ENCODE measurements around the gene VWA5B2. TPM values are rescaled to one million over a fixed set of nuclear protein-coding genes. Genes with fewer than 3 reads are reported as not detected.

VWA5B2 gene
- total RNA-seq, 1 experiment from 2014 or later, result 0.90 TPM

GRCh38 chr3:184291044-184291737 lies 61.8 kb downstream of the VWA5B2 start:
- Mint-ChIP-seq H3K36me3 (ENCODE audit: insufficient read depth, unreplicated experiment) (no peaks in the 10 kb centered on the region), H3K4me3 (ENCODE audit: low read depth, unreplicated experiment) (no peak overlapping the region), H3K27me3 (ENCODE audit: unreplicated experiment) (peaks cover 67% of the 10 kb centered on the region), H3K9me3 (ENCODE audit: low read depth, unreplicated experiment) (no peaks in the 10 kb centered on the region), H3K27ac (ENCODE audit: unreplicated experiment) (no peak overlapping the region), H3K4me1 (ENCODE audit: low read depth, unreplicated experiment) (no peaks in the 10 kb centered on the region)
- intact Hi-C loops (cut with micrococcal nuclease; ENCODE audit: unreplicated experiment), result no loop called here
- CTCF ChIA-PET, result interaction anchor here (0.6 kb wide), 1 partner anchor 61 kb away, joined by 3 read pairs; no protein-coding TSS in a partner anchor
- TF ChIP-seq CTCF (IDR thresholded peaks at IDR 0.05; ENCODE audit: unreplicated experiment), result no peak
- no TSS peak for BruUV-seq (replicated peaks)
- no peak for DNase-seq

Small RNA genes within 50 kb of the gene (microRNA-seq; reads per million reads assigned to microRNA genes)
- 7.0 reads per million, percentile 25 among the genes with 10 or more reads in this experiment for gene MIR1224

Other genes with a start within 250 kb of the VWA5B2 start
- gene ABCC5, start 211.7 kb upstream of the VWA5B2 start, total RNA-seq (2022), result 33.8 and 39.1 TPM in 2 replicates
- gene HTR3D, start 197.8 kb upstream of the VWA5B2 start, total RNA-seq (2022), result not detected in 2 replicates
- not detected in 2 replicates for gene HTR3C, start 176.5 kb upstream of the VWA5B2 start, total RNA-seq (2022)
- not detected in 2 replicates for gene HTR3E, start 132.5 kb upstream of the VWA5B2 start, total RNA-seq (2022)
- 79.6 and 87.9 TPM in 2 replicates for gene EIF2B5, start 94.2 kb upstream of the VWA5B2 start, total RNA-seq (2022)
- 105 and 106 TPM in 2 replicates for gene DVL3, start 74.2 kb upstream of the VWA5B2 start, total RNA-seq (2022)
- 394 and 401 TPM in 2 replicates for gene AP2M1, start 54.7 kb upstream of the VWA5B2 start, total RNA-seq (2022)
- gene ABCF3, start 43.4 kb upstream of the VWA5B2 start, total RNA-seq (2022), result 114 and 116 TPM in 2 replicates
- 131 and 140 TPM in 2 replicates for gene ALG3, start 19.4 kb downstream of the VWA5B2 start, total RNA-seq (2022)
- gene EEF1AKMT4, start 20.1 kb downstream of the VWA5B2 start, total RNA-seq (2022), result 11.2 and 11.6 TPM in 2 replicates
- gene CAMK2N2, start 32.0 kb downstream of the VWA5B2 start, total RNA-seq (2022), result 3.3 and 3.6 TPM in 2 replicates
- not detected in 2 replicates for gene ECE2, start 46.4 kb downstream of the VWA5B2 start, total RNA-seq (2022)
- gene PSMD2, start 69.7 kb downstream of the VWA5B2 start, total RNA-seq (2022), result 513 and 530 TPM in 2 replicates
- 662 and 673 TPM in 2 replicates for gene EIF4G1, start 85.0 kb downstream of the VWA5B2 start, total RNA-seq (2022)
- gene FAM131A, start 108.0 kb downstream of the VWA5B2 start, total RNA-seq (2022), result 24.4 and 29.2 TPM in 2 replicates
- gene CLCN2, start 132.0 kb downstream of the VWA5B2 start, total RNA-seq (2022), result 22.9 and 25.3 TPM in 2 replicates
- gene POLR2H, start 132.1 kb downstream of the VWA5B2 start, total RNA-seq (2022), result 128 and 131 TPM in 2 replicates
- not detected in 2 replicates for gene THPO, start 148.6 kb downstream of the VWA5B2 start, total RNA-seq (2022)
- not detected in 2 replicates for gene CHRD, start 150.5 kb downstream of the VWA5B2 start, total RNA-seq (2022)